H1 (cell line): ENCODE data around the gene SLC17A4. TPM values are rescaled to one million over a fixed set of nuclear protein-coding genes. Genes with fewer than 3 reads are reported as not detected.

Source experiments
- BRCA1 ChIP-seq: IDR thresholded peaks from 2 replicates; pipeline ENCODE4 v1.6.1; 2012; ENCODE audit warnings: low read depth, low read length, improper control_type of control experiment
- JUN ChIP-seq: IDR thresholded peaks from 2 replicates; pipeline ENCODE4 v1.6.1; 2011; ENCODE audit warnings: low read depth, mild to moderate bottlenecking, improper control_type of control experiment, low read length
- JUND ChIP-seq: IDR thresholded peaks from 2 replicates; pipeline ENCODE4 v1.6.1; 2011; ENCODE audit warnings: mild to moderate bottlenecking, improper control_type of control experiment, low read length
- SIRT6 ChIP-seq: IDR thresholded peaks from one replicate; pipeline ENCODE4 v1.7.1; 2012; ENCODE audit warnings: low read length, inconsistent platforms
- polyA plus RNA-seq, 7 experiments: library from polyadenylated mRNA; depleted of rRNA in 3 of 7; stranded (reverse) in 5 of 7; unstranded in 2 of 7; fragments of >200 nt in 5 of 7; fragments of 200-250 nt in 2 of 7; gene quantifications; 1 replicate in 5 of 7; 2 replicates in 1 of 7; 4 replicates in 1 of 7; pipeline versions ENCODE4 v1.2.1 to v1.2.3, GENCODE V29; 2011 to 2013; ENCODE audit warnings: missing spikeins in 2 of 7, mixed read lengths in 2 of 7
- total RNA-seq: library from RNA; stranded (reverse); fragmentation: NEBNext Ultra II Directional; extraction: Animal tissue kit (Norgen Biotek cat#: 25700); gene quantifications from 2 replicates; pipeline ENCODE4 v1.2.1, GENCODE V29; 2021

Gene SLC17A4
- total and polyA plus RNA-seq, 2 of the 8 experiments (the other 6 are each of a cell fraction or from before 2014, with no cell fraction given) = not detected

DNA sequence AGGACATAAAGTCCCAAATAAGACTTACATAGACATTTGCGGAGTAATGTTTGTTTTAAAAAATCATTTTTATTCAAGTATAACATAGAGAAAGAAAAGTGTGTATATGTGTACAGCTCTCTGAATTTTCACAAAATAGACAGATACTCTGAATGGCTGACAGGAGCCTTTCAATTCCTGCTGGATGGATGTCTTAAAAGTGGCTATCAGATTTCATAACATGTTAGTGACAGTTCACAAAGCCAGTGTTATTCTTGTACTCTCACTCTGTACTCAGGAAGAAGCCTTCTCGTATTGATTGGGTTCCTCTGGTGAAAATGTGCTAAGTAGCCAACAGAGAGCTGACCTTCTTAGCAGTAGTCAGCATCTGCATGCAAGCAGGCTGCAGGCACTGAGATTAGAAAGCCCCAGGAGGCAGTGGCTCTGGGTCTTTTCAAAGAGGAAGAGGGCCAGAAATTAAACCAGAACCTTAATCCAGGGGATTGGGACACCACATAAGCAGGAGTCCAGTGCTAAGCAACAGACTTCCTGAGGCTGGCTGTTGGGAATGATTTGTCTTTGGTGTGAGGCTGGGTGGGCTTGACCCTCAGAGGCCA, 19.7 kb downstream of the SLC17A4 start (continued):
- TF ChIP-seq JUN = no peak
- TF ChIP-seq JUND = no peak
- no peak for TF ChIP-seq SIRT6
- no peak for TF ChIP-seq BRCA1
